SU-DHL-6 (cell line): ENCODE data around the gene DDX39B.

Experiments used
- EZH2phosphoT487 ChIP-seq: fragments of 200-600 bp; sonication (generic), shearing (Covaris generic); conservative IDR thresholded peaks from 2 replicates; pipeline ENCODE4 v1.6.1; 2018; ENCODE audit warnings: mild to moderate bottlenecking, antibody characterized with exemption, low read length, moderate library complexity, mixed read lengths
- TF ChIP-seq, protein P1 (sequence below): fragments of 200-600 bp; sonication (generic); IDR thresholded peaks from one replicate; pipeline ENCODE4 v1.5.1; 2017; ENCODE audit warnings: antibody characterized with exemption, mild to moderate bottlenecking, low read length, moderate library complexity; ENCODE audit not compliant: insufficient read depth, poor library complexity, severe bottlenecking

DNA sequence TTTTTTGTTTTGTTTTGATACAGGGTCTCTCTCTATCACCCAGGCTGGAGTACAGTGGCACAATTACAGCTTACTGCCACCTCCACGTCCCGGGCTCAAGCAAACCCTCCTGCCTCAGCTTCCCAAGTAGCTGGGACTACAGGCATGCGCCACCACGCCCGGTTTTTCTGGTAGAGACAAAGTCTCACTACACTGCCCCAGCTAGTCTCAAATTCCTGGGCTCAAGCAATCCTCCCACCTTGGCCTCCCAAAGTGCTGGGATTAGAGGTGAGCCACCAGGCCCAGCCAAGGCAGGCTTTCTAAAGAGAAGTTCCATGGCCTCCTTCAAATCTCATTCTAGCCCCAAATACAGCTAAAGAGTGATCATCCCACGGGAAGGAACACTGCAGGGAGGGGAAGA lies 7.8 kb downstream of the DDX39B start:
- TF ChIP-seq, protein P1, sequence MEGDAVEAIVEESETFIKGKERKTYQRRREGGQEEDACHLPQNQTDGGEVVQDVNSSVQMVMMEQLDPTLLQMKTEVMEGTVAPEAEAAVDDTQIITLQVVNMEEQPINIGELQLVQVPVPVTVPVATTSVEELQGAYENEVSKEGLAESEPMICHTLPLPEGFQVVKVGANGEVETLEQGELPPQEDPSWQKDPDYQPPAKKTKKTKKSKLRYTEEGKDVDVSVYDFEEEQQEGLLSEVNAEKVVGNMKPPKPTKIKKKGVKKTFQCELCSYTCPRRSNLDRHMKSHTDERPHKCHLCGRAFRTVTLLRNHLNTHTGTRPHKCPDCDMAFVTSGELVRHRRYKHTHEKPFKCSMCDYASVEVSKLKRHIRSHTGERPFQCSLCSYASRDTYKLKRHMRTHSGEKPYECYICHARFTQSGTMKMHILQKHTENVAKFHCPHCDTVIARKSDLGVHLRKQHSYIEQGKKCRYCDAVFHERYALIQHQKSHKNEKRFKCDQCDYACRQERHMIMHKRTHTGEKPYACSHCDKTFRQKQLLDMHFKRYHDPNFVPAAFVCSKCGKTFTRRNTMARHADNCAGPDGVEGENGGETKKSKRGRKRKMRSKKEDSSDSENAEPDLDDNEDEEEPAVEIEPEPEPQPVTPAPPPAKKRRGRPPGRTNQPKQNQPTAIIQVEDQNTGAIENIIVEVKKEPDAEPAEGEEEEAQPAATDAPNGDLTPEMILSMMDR, result no peak
- no peak for TF ChIP-seq EZH2phosphoT487
